ENCODE data around the gene TSPO. TPM values are rescaled to one million over a fixed set of nuclear protein-coding genes. Genes with fewer than 3 reads are reported as not detected.

Gene TSPO
- total and polyA plus RNA-seq, 11 donors: 69.0 to 335 (median 125) TPM

DNA sequence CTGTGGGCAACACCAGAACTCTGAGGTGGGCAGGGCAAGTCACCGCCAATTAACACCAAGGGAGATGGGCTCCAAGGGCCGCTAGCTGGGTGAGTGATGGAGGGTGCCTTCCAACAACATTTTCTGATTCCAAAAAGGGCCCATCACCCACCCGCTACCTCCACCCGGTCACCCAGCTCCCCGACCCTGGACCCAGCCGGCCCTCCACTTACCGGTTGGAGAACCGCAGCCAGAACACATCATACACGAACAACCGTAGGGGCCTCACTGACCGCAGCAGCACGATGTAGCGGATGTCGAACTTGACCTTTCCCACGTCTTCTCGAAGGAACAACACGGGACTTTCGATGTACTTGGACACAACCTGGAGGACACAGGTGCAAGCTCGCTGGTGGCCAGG lies 20.8 kb downstream of the TSPO start:
- DNase-seq (peak in 2 of 5 donors; percentile 18 to 29), ATAC-seq (no peak)
- 95 to 98% (median 96%) methylated on average over 19 of the region's 19 CpGs for WGBS, 4 donors

GRCh38 chr22:43173566-43173965 lies 22.2 kb downstream of the TSPO start:
- no peak overlapping the region for H3K27ac ChIP-seq

More for the DNA sequence above, 20.8 kb downstream of the TSPO start:
- H3K27me3 ChIP-seq: no peaks in the 10 kb centered on the region
- H3K36me3 ChIP-seq: peaks cover 2 to 77% (median 36%) of the 10 kb centered on the region in 9 donors
- H3K9me3 ChIP-seq: no peaks in the 10 kb centered on the region
- peaks cover 0 to 6% (median 0%) of the 10 kb centered on the region in 12 donors for H3K4me1 ChIP-seq
- intact Hi-C loops (cut with DNase I): no loop called here
- TF ChIP-seq CTCF (IDR thresholded peaks at IDR 0.05): no peak
- TF ChIP-seq POLR2A (IDR thresholded peaks at IDR 0.05): no peak
- no peak overlapping the region for H3K27ac ChIP-seq
- no peak overlapping the region for H3K4me3 ChIP-seq

GRCh38 chr22:43173976-43174720 lies 22.8 kb downstream of the TSPO start:
- no peaks in the 10 kb centered on the region for H3K4me1 ChIP-seq
- H3K4me3 ChIP-seq: no peak overlapping the region
- TF ChIP-seq CTCF (IDR thresholded peaks at IDR 0.05): no peak
- no peak for TF ChIP-seq POLR2A (IDR thresholded peaks at IDR 0.05)
- H3K9me3 ChIP-seq: no peaks in the 10 kb centered on the region
- H3K36me3 ChIP-seq: peaks cover 2 to 70% (median 43%) of the 10 kb centered on the region in 9 donors
- ATAC-seq (no peak), DNase-seq (peak in 3 of 5 donors; percentile 20 to 54 (median 20))
- WGBS, 4 donors: 95 to 97% (median 96%) methylated on average over 22 to 39 of the region's 39 CpGs
- intact Hi-C loops (cut with DNase I): no loop called here
- H3K27me3 ChIP-seq: no peaks in the 10 kb centered on the region
- no peak overlapping the region for H3K27ac ChIP-seq

More at GRCh38 chr22:43173566-43173965, 22.2 kb downstream of the TSPO start:
- intact Hi-C loops (cut with DNase I): no loop called here
- 81 to 92% (median 89%) methylated on average over 4 to 9 of the region's 9 CpGs for WGBS, 4 donors
- no peaks in the 10 kb centered on the region for H3K27me3 ChIP-seq
- H3K4me1 ChIP-seq: peaks cover 0 to under 1% (median 0%) of the 10 kb centered on the region in 12 donors
- ATAC-seq (no peak), DNase-seq (peak in 2 of 5 donors; percentile 21 to 24)
- H3K36me3 ChIP-seq: peaks cover 2 to 69% (median 38%) of the 10 kb centered on the region in 9 donors
- TF ChIP-seq CTCF (IDR thresholded peaks at IDR 0.05) (no peak), POLR2A (IDR thresholded peaks at IDR 0.05) (no peak)
- no peak overlapping the region for H3K4me3 ChIP-seq
- no peaks in the 10 kb centered on the region for H3K9me3 ChIP-seq

DNA sequence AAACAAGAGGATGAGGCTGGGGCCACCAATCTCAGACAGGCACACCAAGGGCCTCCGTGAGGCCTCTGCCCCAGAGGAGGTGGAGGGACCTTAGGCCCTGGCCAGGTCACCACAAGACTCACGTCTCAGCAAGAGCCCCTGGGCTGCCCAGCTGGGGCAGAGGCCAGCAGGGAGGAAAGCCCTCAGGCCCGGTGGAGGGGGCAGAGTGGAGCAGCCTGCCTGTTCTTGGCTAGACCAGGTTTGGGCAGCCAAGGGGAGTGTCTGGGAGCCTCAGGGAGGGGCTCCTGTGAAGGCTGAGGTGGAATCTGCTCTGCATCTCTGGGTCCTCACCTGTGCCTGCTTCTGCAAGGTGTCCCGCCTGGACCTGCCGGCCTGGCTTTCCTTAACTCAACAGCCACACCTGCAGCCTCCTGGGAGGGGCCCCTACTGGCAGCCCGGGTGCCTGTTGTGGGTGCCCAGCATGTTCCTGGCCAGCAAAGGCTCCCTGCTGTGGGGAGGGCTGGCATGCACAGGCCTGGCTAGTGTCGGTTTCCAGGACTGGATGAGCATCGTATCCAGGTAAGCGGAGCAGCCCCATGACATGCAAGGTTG lies 23.7 kb downstream of the TSPO start:
- Histone ChIP-seq H3K27me3 (no peaks in the 10 kb centered on the region), H3K36me3 (peaks cover 4 to 78% (median 50%) of the 10 kb centered on the region in 9 donors), H3K4me3 (no peak overlapping the region), H3K27ac (no peak overlapping the region), H3K4me1 (no peaks in the 10 kb centered on the region), H3K9me3 (no peaks in the 10 kb centered on the region)
- peak in 1 of 5 donors; percentile 52 for DNase-seq
- ATAC-seq: no peak
- 90 to 98% (median 94%) methylated on average over 7 to 9 of the region's 9 CpGs for WGBS, 4 donors
- intact Hi-C loops (cut with DNase I): no loop called here
- TF ChIP-seq POLR2A (IDR thresholded peaks at IDR 0.05) (no peak), CTCF (IDR thresholded peaks at IDR 0.05) (no peak)

Measured in heart left ventricle (tissue), 16 donors.